Neuron (in vitro differentiated cells): Measurements from ENCODE around the gene VSTM2B.

ENCODE experiments used
- H2AFZ ChIP-seq: one replicate; pipeline ENCODE4 v1.6.1; 2013; ENCODE audit warnings: low read depth, mild to moderate bottlenecking, inconsistent platforms, low read length, moderate library complexity
- H3K27me3 ChIP-seq: one replicate; pipeline ENCODE4 v1.6.1; 2013; ENCODE audit warnings: low read length; ENCODE audit not compliant: insufficient read depth
- H3K36me3 ChIP-seq: one replicate; pipeline ENCODE4 v1.6.1; 2013; ENCODE audit warnings: low read length; ENCODE audit not compliant: insufficient read depth
- H3K4me1 ChIP-seq: one replicate; pipeline ENCODE4 v1.6.1; 2013; ENCODE audit warnings: low read length; ENCODE audit not compliant: insufficient read depth
- H3K4me3 ChIP-seq: 2 replicates; pipeline ENCODE4 v1.5.1; 2013; ENCODE audit warnings: mild to moderate bottlenecking, low read length, moderate library complexity
- H3K9me3 ChIP-seq: one replicate; pipeline ENCODE4 v1.6.1; 2013; ENCODE audit warnings: low read length

Gene VSTM2B

DNA sequence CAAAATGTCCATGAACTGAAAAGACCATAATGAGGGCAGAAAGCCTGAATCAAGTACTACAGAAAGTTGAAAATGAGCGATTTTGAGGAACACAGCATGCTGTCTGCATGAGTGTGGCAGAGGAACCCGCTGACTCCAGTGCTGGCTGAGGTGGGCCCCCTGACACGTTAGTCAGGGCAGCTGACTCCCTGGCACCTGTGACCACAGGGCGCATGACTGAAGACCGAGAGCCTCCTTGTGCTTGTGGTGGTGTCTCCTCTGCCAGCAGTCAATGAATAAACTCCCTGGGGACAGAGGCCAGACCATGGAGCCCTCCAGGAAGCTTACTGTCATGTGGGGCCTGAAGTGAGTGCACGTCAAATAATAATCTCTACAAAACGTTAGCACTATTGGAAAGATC, 38.4 kb upstream of the VSTM2B start:
- Histone ChIP-seq H3K9me3 (no peaks in the 10 kb centered on the region), H3K4me3 (no peak overlapping the region), H3K4me1 (no peaks in the 10 kb centered on the region), H3K36me3 (no peaks in the 10 kb centered on the region), H2AFZ (no peak overlapping the region), H3K27me3 (peaks cover 15% of the 10 kb centered on the region)

DNA sequence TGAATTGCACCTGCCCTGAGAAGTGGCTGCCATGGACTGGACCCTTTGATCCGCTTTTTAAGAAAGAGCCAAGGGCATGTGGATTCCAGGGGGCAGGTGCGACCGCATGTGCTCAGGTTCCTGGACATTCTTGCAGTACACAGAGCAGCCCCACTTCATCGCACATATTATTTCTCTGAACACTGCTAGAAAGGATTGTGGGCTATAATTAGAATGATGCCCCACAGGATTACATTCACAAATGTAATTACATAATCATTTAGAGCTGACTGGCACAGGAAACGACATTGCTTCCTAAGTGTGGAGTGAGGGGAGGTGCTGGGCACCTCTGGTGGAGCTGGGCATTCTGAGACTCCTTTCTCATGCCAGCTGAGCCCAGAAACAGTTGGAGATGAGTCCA, 37.5 kb upstream of the VSTM2B start:
- H2AFZ ChIP-seq = no peak overlapping the region

DNA sequence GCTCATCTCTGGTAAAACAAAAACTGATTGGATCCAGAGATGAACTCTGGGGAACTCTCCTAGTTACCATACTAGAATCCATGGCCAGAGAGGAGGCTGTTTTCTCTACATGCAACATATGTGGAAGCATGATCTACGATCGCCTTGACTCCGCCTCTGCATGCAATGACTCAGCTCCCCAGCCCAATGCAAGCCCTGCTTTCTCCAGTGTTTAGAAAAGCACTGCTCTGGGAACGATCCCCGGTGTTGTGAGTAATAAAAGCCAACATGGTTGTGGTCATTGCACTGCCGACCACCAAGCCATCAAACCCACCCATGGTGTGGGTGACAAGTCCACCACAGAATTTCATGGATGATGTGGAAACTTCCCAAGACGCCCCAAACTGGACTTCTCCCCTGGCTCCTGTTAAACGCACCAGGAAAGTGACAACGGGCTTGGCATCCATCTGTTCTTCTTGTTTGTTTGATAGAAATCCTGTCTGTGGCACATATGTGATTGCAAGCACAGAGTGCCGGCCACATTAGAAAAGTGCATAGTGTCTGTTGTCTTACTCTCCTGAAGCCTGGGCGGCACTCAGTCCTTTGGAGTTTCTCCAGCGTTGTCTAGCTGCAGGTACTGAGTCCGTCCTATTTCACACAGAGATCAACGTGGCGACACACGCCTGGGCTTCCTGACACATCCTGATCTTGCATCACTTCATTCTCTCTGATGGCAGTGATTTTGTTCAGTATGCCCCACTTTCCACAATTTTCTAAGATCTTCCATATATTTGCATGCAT, 36.4 kb upstream of the VSTM2B start:
- H3K9me3 ChIP-seq = no peaks in the 10 kb centered on the region
- H3K36me3 ChIP-seq = no peaks in the 10 kb centered on the region
- H3K4me3 ChIP-seq = no peak overlapping the region
- no peak overlapping the region for H2AFZ ChIP-seq
- H3K27me3 ChIP-seq = peaks cover 15% of the 10 kb centered on the region
- H3K4me1 ChIP-seq = no peaks in the 10 kb centered on the region

More for the DNA sequence above, 37.5 kb upstream of the VSTM2B start:
- Histone ChIP-seq H3K4me1 (no peaks in the 10 kb centered on the region), H3K4me3 (no peak overlapping the region), H3K9me3 (no peaks in the 10 kb centered on the region), H3K27me3 (peaks cover 15% of the 10 kb centered on the region), H3K36me3 (no peaks in the 10 kb centered on the region)

DNA sequence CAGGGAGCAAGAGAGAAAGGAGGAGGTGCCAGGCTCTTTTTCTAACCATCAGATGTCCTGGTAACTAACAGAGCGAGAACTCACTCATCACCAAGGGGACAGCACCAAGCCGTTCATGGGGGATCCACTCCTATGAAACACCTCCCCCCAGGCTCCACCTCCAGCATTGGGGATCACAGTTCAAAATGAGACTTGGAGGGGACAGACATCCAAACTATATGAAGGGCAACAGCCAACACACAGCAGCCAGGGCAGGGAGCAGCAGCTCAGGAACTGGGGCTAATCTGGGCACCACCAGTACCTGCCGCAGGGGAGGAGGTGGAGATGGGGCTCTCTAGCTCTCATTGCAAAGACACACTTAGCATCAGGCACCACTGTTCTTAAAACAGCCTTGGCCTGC, 34.3 kb upstream of the VSTM2B start:
- peaks cover 12% of the 10 kb centered on the region for H3K27me3 ChIP-seq

DNA sequence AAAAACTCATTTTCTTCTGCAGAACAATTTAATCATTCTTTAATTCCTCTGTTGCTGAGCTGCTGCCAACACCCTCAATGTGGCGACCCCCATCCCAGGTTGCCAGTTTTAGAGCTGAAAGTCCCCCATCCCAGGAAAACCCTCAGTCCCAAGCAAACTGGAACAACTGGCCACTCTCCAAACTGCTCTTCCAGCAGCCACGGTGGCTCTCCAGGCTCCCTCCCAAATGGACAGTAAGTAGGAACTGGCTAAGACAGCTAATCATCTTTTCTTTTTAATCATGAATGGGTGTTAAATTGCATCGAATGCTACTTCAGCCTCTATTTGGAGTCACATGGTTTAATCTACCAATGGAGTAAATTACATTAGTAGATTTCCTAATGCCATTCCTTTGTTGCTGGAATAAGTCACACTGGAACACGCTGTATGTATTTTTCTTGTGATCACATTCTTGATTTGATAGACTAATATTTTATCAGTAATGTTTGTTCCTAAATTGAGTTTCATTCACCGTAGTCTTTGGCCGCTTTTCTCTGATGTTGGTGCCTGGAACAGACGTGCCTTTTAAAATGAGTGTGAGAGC, 33.7 kb upstream of the VSTM2B start:
- Histone ChIP-seq H3K4me1 (no peaks in the 10 kb centered on the region), H3K9me3 (no peaks in the 10 kb centered on the region), H3K36me3 (no peaks in the 10 kb centered on the region), H3K4me3 (no peak overlapping the region), H2AFZ (no peak overlapping the region), H3K27me3 (peaks cover 12% of the 10 kb centered on the region)

More for the DNA sequence above, 34.3 kb upstream of the VSTM2B start:
- Histone ChIP-seq H3K4me3 (no peak overlapping the region), H2AFZ (no peak overlapping the region), H3K36me3 (no peaks in the 10 kb centered on the region), H3K4me1 (no peaks in the 10 kb centered on the region), H3K9me3 (no peaks in the 10 kb centered on the region)

DNA sequence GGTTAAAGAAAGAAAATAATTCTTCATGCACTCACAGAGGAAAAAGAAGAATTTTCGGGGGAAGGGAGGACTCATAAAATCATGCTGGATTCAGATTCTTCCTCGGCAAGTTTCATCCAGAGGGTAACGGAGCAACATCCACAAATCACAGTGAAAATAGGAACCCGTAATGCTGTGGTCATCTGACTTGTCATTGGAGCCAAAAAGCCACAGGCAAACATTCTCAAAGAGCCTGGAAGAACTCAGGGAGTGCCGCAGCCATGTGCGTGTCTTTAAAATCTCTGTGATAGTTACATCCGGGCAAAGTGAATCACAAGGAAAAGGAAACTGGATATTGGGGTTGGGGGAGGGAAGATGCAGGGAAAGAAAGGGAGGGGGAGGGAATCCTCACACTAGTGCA, 33.0 kb upstream of the VSTM2B start:
- Histone ChIP-seq H3K9me3 (no peaks in the 10 kb centered on the region), H2AFZ (no peak overlapping the region), H3K4me1 (no peaks in the 10 kb centered on the region), H3K27me3 (peaks cover 12% of the 10 kb centered on the region), H3K36me3 (no peaks in the 10 kb centered on the region), H3K4me3 (no peak overlapping the region)

DNA sequence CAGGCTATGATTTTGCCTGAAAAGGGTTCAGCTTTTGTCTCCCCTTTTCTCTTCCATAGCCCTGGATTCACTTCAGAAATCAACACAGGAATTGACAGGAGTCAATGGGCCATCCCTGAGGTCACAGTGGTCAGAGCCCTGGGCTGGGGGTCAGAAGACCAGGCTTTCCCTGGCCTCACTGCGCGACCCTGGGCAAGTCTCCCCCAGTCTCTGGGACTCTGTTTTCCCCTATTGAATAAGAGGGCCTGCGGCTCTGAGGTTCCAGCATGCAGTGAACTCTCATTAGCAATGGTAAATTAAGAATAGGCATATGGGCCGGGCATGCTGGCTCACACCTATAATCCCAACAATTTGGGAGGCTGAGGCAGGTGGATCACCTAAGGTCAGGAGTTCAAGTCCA, 30.7 kb upstream of the VSTM2B start:
- no peaks in the 10 kb centered on the region for H3K4me1 ChIP-seq
- H3K4me3 ChIP-seq = no peak overlapping the region
- H3K27me3 ChIP-seq = peaks cover 12% of the 10 kb centered on the region
- H3K9me3 ChIP-seq = no peaks in the 10 kb centered on the region
- H2AFZ ChIP-seq = no peak overlapping the region
- H3K36me3 ChIP-seq = no peaks in the 10 kb centered on the region

DNA sequence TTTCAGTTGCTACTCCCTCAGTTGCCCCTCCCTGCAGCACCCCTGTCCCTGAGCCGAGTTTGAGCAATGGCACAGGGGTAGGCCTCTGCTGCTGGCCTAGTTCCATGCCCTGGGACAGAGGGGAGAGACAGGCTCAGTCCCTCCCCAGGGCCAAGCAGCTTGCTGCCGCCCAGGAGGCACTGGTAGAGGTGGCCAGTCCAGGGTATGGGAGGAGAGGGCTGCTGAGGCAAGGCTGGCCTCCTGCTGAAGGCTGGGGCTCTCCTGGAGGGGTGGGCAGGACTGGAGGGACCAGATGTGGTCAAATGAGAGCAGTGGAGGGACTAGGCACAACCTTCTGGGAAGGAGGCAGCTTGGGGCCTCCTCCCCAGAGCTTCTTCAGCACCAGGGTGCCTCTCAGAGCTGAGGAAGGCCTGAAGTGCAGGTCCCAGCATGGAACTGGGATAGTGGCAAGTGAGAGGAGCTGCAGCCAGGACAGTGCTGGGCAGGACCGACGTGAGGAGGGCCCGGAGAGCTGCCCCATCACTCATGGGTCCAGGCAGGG, 29.8 kb upstream of the VSTM2B start:
- H3K9me3 ChIP-seq = no peaks in the 10 kb centered on the region
- no peaks in the 10 kb centered on the region for H3K4me1 ChIP-seq
- peaks cover 9% of the 10 kb centered on the region for H3K27me3 ChIP-seq
- no peak overlapping the region for H3K4me3 ChIP-seq
- H2AFZ ChIP-seq = no peak overlapping the region
- no peaks in the 10 kb centered on the region for H3K36me3 ChIP-seq

DNA sequence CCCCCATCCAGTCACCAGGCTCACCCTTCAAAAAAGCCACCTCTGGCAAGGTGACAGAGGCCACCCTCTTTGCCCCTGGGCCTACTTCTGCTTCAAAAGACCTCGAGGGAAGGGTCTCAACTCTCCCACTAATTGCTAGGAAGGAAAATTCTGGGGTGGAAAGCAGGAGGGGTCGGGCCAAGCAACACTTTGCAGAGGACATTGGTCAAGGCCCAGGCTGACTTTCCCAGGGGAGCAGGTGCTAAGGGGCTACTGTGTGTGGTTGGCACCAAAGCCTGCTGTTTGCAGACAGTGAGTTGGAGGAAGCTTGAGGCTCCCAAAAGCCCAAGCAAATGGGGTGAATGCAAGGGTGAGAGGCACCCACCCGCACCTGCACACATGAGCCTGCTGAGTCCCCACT, 28.6 kb upstream of the VSTM2B start:
- no peak overlapping the region for H2AFZ ChIP-seq
- H3K4me3 ChIP-seq = no peak overlapping the region
- no peaks in the 10 kb centered on the region for H3K36me3 ChIP-seq
- no peaks in the 10 kb centered on the region for H3K27me3 ChIP-seq
- H3K4me1 ChIP-seq = no peaks in the 10 kb centered on the region
- H3K9me3 ChIP-seq = no peaks in the 10 kb centered on the region

DNA sequence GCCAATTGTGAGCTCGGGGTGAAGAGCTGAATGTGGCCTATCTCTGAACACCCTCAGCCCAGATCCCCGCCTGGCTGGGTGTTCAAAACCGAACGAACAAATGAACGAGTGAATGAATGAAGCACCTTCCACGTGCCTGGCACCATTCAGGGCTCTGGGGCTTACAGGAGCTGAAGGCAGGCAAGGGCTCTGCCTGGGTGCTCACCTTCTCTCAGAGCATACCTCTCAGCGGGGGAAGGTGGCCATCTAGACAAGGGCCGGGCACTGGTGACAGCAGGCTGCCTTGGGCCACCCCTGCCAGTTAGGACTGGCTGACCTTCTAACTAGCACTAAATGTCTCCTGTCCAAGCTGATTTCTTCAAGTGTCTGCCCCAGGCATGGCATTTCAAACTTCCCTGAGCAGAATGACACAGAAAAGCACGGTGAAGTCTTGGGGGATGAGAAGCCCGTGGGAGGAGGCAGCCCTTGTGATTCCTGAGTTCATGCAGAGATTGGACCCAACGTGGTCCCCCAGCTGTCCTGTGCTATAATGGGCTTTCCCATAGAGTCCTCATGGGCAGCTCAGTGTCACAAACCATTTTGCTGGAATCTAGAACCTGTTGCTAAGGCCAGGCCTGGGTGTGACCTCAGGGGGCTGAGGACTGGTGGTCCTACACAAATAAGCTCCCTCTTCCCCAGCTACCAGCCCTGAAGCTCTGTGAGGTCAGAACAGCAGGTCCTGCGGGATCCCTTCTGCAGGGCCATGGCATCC, 27.9 kb upstream of the VSTM2B start:
- H3K4me3 ChIP-seq = no peak overlapping the region
- no peaks in the 10 kb centered on the region for H3K27me3 ChIP-seq
- H3K36me3 ChIP-seq = no peaks in the 10 kb centered on the region
- H3K9me3 ChIP-seq = no peaks in the 10 kb centered on the region
- H2AFZ ChIP-seq = no peak overlapping the region
- H3K4me1 ChIP-seq = no peaks in the 10 kb centered on the region

DNA sequence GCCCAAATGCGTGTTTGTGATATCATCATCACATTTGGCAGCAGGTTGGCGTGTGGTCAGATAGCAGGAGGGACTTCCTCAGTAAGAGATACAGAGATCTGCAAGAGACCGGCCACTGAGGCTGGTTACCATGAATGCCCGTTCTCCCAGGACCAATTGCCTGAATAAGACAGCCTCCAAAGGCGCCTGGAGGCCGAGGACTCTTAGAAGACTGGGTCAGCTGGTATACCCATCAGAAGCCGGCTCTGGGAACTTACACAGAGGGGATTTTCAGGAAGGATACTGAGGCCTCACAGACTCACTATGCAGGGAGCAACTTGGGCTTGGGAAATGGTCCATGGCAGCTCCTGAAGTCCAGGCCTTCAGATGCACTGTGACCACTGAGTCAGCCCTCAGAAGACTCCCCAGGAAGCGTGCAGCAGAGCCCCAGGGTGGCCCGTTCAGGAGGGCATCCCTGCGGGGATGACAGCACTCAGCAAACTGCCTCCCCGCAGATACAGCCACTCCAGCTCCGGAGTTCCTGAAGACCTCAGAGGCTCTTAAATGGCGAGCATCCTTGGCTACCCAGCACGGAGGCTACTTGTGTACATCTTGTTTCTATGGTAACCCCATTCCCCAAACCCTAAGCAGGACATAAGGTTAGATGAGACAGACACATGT, 26.4 kb upstream of the VSTM2B start:
- no peak overlapping the region for H3K4me3 ChIP-seq
- no peaks in the 10 kb centered on the region for H3K9me3 ChIP-seq
- no peaks in the 10 kb centered on the region for H3K27me3 ChIP-seq
- H3K4me1 ChIP-seq = no peaks in the 10 kb centered on the region
- no peak overlapping the region for H2AFZ ChIP-seq
- H3K36me3 ChIP-seq = no peaks in the 10 kb centered on the region

DNA sequence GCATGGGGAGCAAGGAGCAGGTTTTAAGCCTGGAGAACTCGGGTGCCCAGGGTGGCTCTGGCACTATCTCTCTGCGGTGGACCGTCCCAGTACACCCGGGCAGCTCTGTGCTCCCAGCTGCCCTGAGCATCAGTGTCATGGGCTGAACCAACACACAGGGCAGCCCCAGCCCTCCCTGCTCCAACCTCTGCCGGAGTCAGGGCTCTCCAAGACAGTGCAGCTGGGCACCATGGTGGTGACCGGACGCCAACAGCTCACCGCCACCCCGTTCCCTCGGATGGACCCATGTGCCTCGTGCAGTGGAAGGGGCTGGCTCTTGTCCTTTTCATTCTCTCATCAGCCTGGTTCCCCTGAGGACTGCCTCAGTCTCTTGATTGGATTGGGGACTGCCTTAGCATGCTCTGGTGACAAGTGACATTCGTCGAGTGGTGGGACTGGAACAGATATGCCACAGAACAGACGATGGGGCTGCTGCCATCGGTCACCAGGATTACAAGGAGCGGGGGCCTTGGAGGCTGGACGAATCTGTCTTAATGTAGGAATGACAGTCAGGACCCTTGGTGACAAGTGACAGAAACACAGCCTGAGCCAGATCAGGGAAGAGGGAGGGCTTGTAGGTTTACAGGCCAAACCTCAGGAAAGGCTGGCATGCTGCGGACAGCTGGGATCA, 25.7 kb upstream of the VSTM2B start:
- H3K4me3 ChIP-seq = no peak overlapping the region
- H3K9me3 ChIP-seq = no peaks in the 10 kb centered on the region
- H2AFZ ChIP-seq = no peak overlapping the region
- no peaks in the 10 kb centered on the region for H3K4me1 ChIP-seq
- no peaks in the 10 kb centered on the region for H3K36me3 ChIP-seq
- H3K27me3 ChIP-seq = no peaks in the 10 kb centered on the region
